ENCODE data around the gene NR1H4.
"Not testable (repeated sequence)": the region's sequence is repeated elsewhere in the genome, so short reads cannot be mapped to it uniquely, and the experiment has no call there.

NR1H4 gene

DNA sequence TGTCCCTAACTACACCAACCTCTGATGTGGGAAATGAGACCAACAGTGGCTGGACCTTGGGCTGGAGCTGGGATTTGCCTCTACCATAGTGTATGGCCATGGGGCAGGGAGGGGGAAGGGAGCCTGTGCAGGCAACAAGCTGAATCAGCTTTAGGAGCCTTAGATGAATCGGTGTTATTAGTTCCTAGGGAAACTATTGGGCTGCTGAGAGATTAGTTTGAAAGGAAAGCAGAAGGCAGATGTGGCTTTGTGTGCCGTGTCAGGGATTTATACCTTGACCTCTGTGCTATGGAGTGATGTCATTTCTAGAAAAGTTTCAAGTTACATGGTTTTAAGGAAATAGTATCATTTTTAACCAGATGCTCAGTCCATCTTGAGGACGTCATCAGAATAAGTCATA is 80.3 kb downstream of the NR1H4 start:
- no peak overlapping the region for H3K9ac ChIP-seq (ENCODE audit: low read length)
- H3K4ac ChIP-seq (ENCODE audit: low read depth, low read length): no peak overlapping the region
- H3K18ac ChIP-seq (ENCODE audit: low read length): no peak overlapping the region
- H3K4me2 ChIP-seq (ENCODE audit: low read length): no peak overlapping the region
- no peak overlapping the region for H4K8ac ChIP-seq (ENCODE audit: low read depth, low read length)
- no peaks in the 10 kb centered on the region for H3K36me3 ChIP-seq (ENCODE audit: control insufficient read depth, insufficient read depth, low read length)
- H3K79me1 ChIP-seq (ENCODE audit: low read length): no peaks in the 10 kb centered on the region
- H3K4me1 ChIP-seq (ENCODE audit: control insufficient read depth, low read depth, low read length): no peaks in the 10 kb centered on the region
- H2BK15ac ChIP-seq (replicated peaks; ENCODE audit: low read depth): no peak overlapping the region
- H2AK5ac ChIP-seq (ENCODE audit: low read length): no peak overlapping the region
- H3K4me3 ChIP-seq (ENCODE audit: low read length): no peak overlapping the region
- H2BK5ac ChIP-seq (ENCODE audit: low read length): no peak overlapping the region
- DNase-seq: no peak
- no peaks in the 10 kb centered on the region for H3K79me2 ChIP-seq (ENCODE audit: control insufficient read depth, insufficient read depth, low read length)
- no peak overlapping the region for H2BK120ac ChIP-seq (ENCODE audit: low read depth, low read length)
- H3K27ac ChIP-seq (ENCODE audit: low read depth, low read length): no peak overlapping the region
- H3K56ac ChIP-seq (ENCODE audit: low read length): no peak overlapping the region
- no peak overlapping the region for H4K5ac ChIP-seq (ENCODE audit: low read length)
- no peaks in the 10 kb centered on the region for H3K27me3 ChIP-seq (ENCODE audit: insufficient read depth, low read length, poor library complexity)
- no peak overlapping the region for H3K23ac ChIP-seq (ENCODE audit: low read length)
- WGBS (ENCODE audit: extremely low coverage, insufficient coverage, low lambda C conversion rate): no CpG with 5 or more reads among the region's 3 CpGs

DNA sequence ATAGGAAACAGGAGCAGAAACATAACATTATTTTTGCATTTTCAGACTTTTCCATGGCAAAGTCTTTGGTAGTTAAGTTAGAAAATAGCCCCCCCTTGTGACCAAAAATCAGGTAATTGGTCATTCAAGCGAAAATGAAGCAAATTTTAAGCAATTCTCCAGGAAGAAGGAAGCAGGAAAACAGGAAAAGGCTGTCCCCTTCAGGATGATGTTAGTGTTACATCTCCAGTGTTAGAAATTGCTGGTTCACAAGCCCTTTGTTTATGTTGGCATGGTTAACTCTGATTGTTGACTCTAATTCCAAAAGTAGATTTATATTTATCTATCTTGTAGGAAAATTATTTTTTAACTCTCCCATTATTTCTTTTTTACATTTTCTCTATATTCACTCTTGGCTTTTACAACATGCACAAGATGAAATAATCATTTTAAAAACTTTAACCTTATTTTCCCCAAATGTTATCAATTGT is 81.0 kb downstream of the NR1H4 start:
- Histone ChIP-seq H3K36me3 (ENCODE audit: control insufficient read depth, insufficient read depth, low read length) (no peaks in the 10 kb centered on the region), H3K79me1 (ENCODE audit: low read length) (no peaks in the 10 kb centered on the region), H3K23ac (ENCODE audit: low read length) (no peak overlapping the region), H3K27me3 (ENCODE audit: insufficient read depth, low read length, poor library complexity) (no peaks in the 10 kb centered on the region), H3K79me2 (ENCODE audit: control insufficient read depth, insufficient read depth, low read length) (no peaks in the 10 kb centered on the region), H3K9ac (ENCODE audit: low read length) (no peak overlapping the region), H2AK5ac (ENCODE audit: low read length) (no peak overlapping the region), H2BK5ac (ENCODE audit: low read length) (no peak overlapping the region), H3K18ac (ENCODE audit: low read length) (no peak overlapping the region), H3K4me1 (ENCODE audit: control insufficient read depth, low read depth, low read length) (no peaks in the 10 kb centered on the region), H3K56ac (ENCODE audit: low read length) (no peak overlapping the region), H3K4me3 (ENCODE audit: low read length) (no peak overlapping the region), H2BK15ac (replicated peaks; ENCODE audit: low read depth) (no peak overlapping the region), H4K8ac (ENCODE audit: low read depth, low read length) (no peak overlapping the region), H3K27ac (ENCODE audit: low read depth, low read length) (no peak overlapping the region), H4K5ac (ENCODE audit: low read length) (no peak overlapping the region), H3K4ac (ENCODE audit: low read depth, low read length) (no peak overlapping the region), H3K4me2 (ENCODE audit: low read length) (no peak overlapping the region), H2BK120ac (ENCODE audit: low read depth, low read length) (no peak overlapping the region)
- peak; percentile 94 for DNase-seq
- no CpG with 5 or more reads among the region's 1 CpG for WGBS (ENCODE audit: extremely low coverage, insufficient coverage, low lambda C conversion rate)

DNA sequence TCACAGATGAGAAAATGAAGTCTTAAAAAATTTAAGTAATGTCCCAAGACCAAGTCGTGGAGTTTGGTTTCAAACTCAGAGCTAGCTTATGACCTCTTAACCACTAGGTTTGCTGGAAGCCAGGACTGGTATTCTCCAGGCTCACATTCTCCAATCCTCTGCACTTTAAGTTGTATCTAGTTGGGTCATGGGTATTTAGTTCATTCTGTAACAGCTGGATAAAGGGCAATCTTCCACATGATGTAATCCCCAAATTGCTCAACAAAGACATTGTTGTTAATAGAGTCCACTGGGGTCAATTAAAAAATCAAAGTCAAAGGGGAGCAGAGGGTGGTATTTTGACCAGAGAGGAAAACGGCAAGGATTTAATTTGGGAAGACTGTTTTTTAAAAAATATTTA is 82.1 kb downstream of the NR1H4 start:
- WGBS (ENCODE audit: extremely low coverage, insufficient coverage, low lambda C conversion rate): no CpG with 5 or more reads among the region's 2 CpGs
- Histone ChIP-seq H3K79me2 (ENCODE audit: control insufficient read depth, insufficient read depth, low read length) (no peaks in the 10 kb centered on the region), H3K9ac (ENCODE audit: low read length) (no peak overlapping the region), H4K8ac (ENCODE audit: low read depth, low read length) (no peak overlapping the region), H3K18ac (ENCODE audit: low read length) (no peak overlapping the region), H2BK15ac (replicated peaks; ENCODE audit: low read depth) (no peak overlapping the region), H3K36me3 (ENCODE audit: control insufficient read depth, insufficient read depth, low read length) (no peaks in the 10 kb centered on the region), H3K4me1 (ENCODE audit: control insufficient read depth, low read depth, low read length) (no peaks in the 10 kb centered on the region), H2BK5ac (ENCODE audit: low read length) (no peak overlapping the region), H3K23ac (ENCODE audit: low read length) (no peak overlapping the region), H2AK5ac (ENCODE audit: low read length) (no peak overlapping the region), H2BK120ac (ENCODE audit: low read depth, low read length) (no peak overlapping the region), H3K4ac (ENCODE audit: low read depth, low read length) (no peak overlapping the region), H3K27ac (ENCODE audit: low read depth, low read length) (no peak overlapping the region), H3K79me1 (ENCODE audit: low read length) (no peaks in the 10 kb centered on the region), H3K4me3 (ENCODE audit: low read length) (no peak overlapping the region), H3K56ac (ENCODE audit: low read length) (no peak overlapping the region), H4K5ac (ENCODE audit: low read length) (no peak overlapping the region), H3K27me3 (ENCODE audit: insufficient read depth, low read length, poor library complexity) (no peaks in the 10 kb centered on the region), H3K4me2 (ENCODE audit: low read length) (no peak overlapping the region)
- DNase-seq: no peak

DNA sequence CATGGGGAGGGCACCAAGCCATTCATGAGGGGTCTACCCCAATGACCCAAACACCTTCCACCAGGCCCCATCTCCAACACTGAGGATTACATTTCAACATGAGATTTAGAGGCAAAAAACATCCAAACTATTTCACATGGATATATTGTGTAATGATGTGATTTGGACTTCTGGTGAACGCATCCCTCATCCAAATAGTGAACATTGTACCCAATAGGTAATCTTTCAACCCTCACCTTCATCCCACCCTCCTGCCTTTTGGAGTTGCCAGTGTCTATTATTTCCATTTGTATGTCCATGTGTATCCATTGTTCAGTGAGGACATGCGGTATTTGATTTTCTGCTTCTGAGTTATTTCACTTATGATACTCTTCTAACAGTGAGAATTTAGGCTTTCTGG is 83.7 kb downstream of the NR1H4 start:
- Histone ChIP-seq H3K4me2 (ENCODE audit: low read length) (no peak overlapping the region), H2BK120ac (ENCODE audit: low read depth, low read length) (no peak overlapping the region), H3K4me3 (ENCODE audit: low read length) (no peak overlapping the region), H3K4me1 (ENCODE audit: control insufficient read depth, low read depth, low read length) (no peaks in the 10 kb centered on the region), H3K4ac (ENCODE audit: low read depth, low read length) (no peak overlapping the region), H3K18ac (ENCODE audit: low read length) (no peak overlapping the region), H4K5ac (ENCODE audit: low read length) (no peak overlapping the region), H3K56ac (ENCODE audit: low read length) (no peak overlapping the region), H3K9ac (ENCODE audit: low read length) (no peak overlapping the region), H3K27ac (ENCODE audit: low read depth, low read length) (no peak overlapping the region), H3K23ac (ENCODE audit: low read length) (no peak overlapping the region), H3K36me3 (ENCODE audit: control insufficient read depth, insufficient read depth, low read length) (no peaks in the 10 kb centered on the region), H2BK5ac (ENCODE audit: low read length) (no peak overlapping the region), H2BK15ac (replicated peaks; ENCODE audit: low read depth) (no peak overlapping the region), H3K79me1 (ENCODE audit: low read length) (no peaks in the 10 kb centered on the region), H3K27me3 (ENCODE audit: insufficient read depth, low read length, poor library complexity) (no peaks in the 10 kb centered on the region), H4K8ac (ENCODE audit: low read depth, low read length) (no peak overlapping the region), H3K79me2 (ENCODE audit: control insufficient read depth, insufficient read depth, low read length) (no peaks in the 10 kb centered on the region), H2AK5ac (ENCODE audit: low read length) (no peak overlapping the region)
- no CpG with 5 or more reads among the region's 2 CpGs for WGBS (ENCODE audit: extremely low coverage, insufficient coverage, low lambda C conversion rate)
- DNase-seq: no peak

DNA sequence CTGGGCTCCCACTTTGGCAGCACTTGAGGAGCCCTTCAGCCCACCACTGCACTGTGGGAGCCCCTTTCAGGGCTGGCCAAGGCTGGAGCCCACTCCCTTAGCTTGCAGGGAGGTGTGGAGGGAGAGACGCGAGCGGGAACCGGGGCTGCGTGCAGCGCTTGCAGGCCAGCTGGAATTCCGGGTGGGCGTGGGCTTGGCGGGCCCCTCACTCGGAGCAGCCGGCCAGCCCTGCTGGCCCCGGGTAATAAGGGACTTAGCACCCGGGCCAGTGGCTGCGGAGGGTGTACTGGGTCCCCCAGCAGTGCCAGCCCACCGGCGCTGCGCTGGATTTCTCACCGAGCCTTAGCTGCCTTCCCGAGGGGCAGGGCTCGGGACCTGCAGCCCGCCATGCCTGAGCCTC is 85.6 kb downstream of the NR1H4 start:
- not testable (repeated sequence) for H3K4me2 ChIP-seq (ENCODE audit: low read length); H3K4me3 ChIP-seq (ENCODE audit: low read length); H3K4me1 ChIP-seq (ENCODE audit: control insufficient read depth, low read depth, low read length); H2AK5ac ChIP-seq (ENCODE audit: low read length); H3K79me2 ChIP-seq (ENCODE audit: control insufficient read depth, insufficient read depth, low read length); H4K5ac ChIP-seq (ENCODE audit: low read length); H2BK120ac ChIP-seq (ENCODE audit: low read depth, low read length); H3K9ac ChIP-seq (ENCODE audit: low read length); H3K36me3 ChIP-seq (ENCODE audit: control insufficient read depth, insufficient read depth, low read length); DNase-seq; H2BK5ac ChIP-seq (ENCODE audit: low read length); H3K79me1 ChIP-seq (ENCODE audit: low read length); H2BK15ac ChIP-seq (replicated peaks; ENCODE audit: low read depth); H3K23ac ChIP-seq (ENCODE audit: low read length); H3K27ac ChIP-seq (ENCODE audit: low read depth, low read length); H3K4ac ChIP-seq (ENCODE audit: low read depth, low read length); H4K8ac ChIP-seq (ENCODE audit: low read depth, low read length); H3K56ac ChIP-seq (ENCODE audit: low read length); H3K27me3 ChIP-seq (ENCODE audit: insufficient read depth, low read length, poor library complexity); H3K18ac ChIP-seq (ENCODE audit: low read length)
- whole genome bisulfite sequencing (ENCODE audit: extremely low coverage, insufficient coverage, low lambda C conversion rate): no CpG with 5 or more reads among the region's 21 CpGs

DNA sequence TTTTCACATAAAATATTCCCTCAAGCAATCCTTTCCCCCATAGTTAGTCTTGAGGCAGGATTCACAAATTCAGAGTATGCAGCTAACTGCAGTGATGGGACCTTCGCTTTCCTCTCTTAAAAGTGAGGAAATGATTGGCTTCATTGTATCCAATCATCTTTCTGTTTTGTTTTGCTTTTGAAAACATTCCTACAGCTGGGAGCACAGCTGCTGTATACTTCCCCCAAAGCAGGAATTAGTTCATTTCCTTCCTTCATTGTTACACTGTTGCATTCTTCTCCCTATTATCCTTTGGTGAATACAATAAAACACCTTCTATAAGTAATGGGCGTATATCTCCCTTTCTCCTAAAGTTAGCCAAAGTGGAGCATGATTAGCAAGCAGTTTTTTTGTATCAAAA is 90.4 kb downstream of the NR1H4 start:
- no peaks in the 10 kb centered on the region for H3K79me2 ChIP-seq (ENCODE audit: control insufficient read depth, insufficient read depth, low read length)
- no peak overlapping the region for H2AK5ac ChIP-seq (ENCODE audit: low read length)
- no peak overlapping the region for H2BK15ac ChIP-seq (replicated peaks; ENCODE audit: low read depth)
- H3K79me1 ChIP-seq (ENCODE audit: low read length): no peaks in the 10 kb centered on the region
- H3K36me3 ChIP-seq (ENCODE audit: control insufficient read depth, insufficient read depth, low read length): no peaks in the 10 kb centered on the region
- H4K5ac ChIP-seq (ENCODE audit: low read length): no peak overlapping the region
- H3K4ac ChIP-seq (ENCODE audit: low read depth, low read length): no peak overlapping the region
- H3K18ac ChIP-seq (ENCODE audit: low read length): no peak overlapping the region
- no peak overlapping the region for H2BK120ac ChIP-seq (ENCODE audit: low read depth, low read length)
- H3K4me2 ChIP-seq (ENCODE audit: low read length): no peak overlapping the region
- DNase-seq: peak; percentile 39
- no peak overlapping the region for H3K9ac ChIP-seq (ENCODE audit: low read length)
- no CpG with 5 or more reads among the region's 2 CpGs for WGBS (ENCODE audit: extremely low coverage, insufficient coverage, low lambda C conversion rate)
- no peak overlapping the region for H3K27ac ChIP-seq (ENCODE audit: low read depth, low read length)
- no peaks in the 10 kb centered on the region for H3K27me3 ChIP-seq (ENCODE audit: insufficient read depth, low read length, poor library complexity)
- no peak overlapping the region for H4K8ac ChIP-seq (ENCODE audit: low read depth, low read length)
- no peak overlapping the region for H2BK5ac ChIP-seq (ENCODE audit: low read length)
- H3K56ac ChIP-seq (ENCODE audit: low read length): no peak overlapping the region
- H3K4me3 ChIP-seq (ENCODE audit: low read length): no peak overlapping the region
- H3K23ac ChIP-seq (ENCODE audit: low read length): no peak overlapping the region
- no peaks in the 10 kb centered on the region for H3K4me1 ChIP-seq (ENCODE audit: control insufficient read depth, low read depth, low read length)

Measured in mesendoderm (in vitro differentiated cells).